GM18498 (cell line): ENCODE results near the gene TREML4.
"Not testable (repeated sequence)": the region's sequence is repeated elsewhere in the genome, so short reads cannot be mapped to it uniquely, and the experiment has no call there.

Source experiments
- ATAC-seq: cut with Tn5 transposase; IDR thresholded peaks from one replicate; pipeline ENCODE4 v1.9.1; 2021; ENCODE audit warnings: mild to moderate bottlenecking, moderate library complexity; ENCODE audit not compliant: unreplicated experiment

The TREML4 gene

DNA sequence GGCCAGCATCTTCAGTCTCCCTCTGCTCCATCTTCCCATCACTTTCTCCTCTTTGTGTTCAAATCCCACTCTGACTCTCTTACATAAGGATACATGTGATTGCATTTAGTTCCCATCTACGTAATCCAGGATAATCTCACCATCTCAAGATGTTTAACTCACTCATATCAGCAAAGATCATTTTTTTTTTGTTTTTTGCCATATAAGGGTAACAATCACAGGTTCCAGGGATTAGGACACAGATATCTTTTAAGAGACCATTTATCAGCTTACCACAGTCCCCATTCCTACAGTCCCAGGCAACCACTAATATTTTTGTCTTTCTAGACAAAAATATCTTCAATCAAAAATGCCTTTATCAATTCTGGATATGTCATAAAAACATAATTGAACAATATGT lies 24.0 kb upstream of the TREML4 start:
- no peak for ATAC-seq

DNA sequence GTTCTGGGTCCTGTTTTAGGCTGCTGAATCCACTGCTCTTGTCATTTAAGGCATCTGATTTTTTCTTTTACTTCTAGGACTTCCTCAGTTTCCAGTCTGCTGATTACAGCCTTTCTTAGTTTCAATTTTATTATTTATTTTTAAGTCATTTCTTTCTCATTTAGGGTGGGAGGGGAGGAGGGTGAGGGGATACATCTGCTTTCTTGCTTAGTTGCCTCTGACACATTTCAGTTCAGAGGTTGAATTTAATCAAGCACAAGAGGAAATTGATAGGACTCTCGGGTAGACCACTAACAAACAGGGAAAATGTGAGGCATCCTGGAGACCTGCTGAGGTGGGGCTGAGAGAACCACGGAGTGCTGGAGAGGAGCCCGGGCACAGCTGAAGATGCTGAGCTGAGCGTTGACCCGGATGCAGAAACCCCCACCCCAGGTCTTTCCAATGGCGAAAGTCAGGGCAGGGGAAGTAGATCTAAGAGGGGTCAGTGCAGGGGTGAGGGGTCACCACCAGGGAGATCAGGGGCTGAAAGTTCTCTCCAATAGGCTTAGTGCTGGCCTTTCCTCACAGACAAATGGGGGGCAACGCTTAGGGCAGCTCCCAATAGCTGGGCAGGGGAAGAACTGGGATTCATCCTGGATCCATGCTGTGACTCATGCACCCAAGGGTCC lies 19.6 kb upstream of the TREML4 start:
- no peak for ATAC-seq

DNA sequence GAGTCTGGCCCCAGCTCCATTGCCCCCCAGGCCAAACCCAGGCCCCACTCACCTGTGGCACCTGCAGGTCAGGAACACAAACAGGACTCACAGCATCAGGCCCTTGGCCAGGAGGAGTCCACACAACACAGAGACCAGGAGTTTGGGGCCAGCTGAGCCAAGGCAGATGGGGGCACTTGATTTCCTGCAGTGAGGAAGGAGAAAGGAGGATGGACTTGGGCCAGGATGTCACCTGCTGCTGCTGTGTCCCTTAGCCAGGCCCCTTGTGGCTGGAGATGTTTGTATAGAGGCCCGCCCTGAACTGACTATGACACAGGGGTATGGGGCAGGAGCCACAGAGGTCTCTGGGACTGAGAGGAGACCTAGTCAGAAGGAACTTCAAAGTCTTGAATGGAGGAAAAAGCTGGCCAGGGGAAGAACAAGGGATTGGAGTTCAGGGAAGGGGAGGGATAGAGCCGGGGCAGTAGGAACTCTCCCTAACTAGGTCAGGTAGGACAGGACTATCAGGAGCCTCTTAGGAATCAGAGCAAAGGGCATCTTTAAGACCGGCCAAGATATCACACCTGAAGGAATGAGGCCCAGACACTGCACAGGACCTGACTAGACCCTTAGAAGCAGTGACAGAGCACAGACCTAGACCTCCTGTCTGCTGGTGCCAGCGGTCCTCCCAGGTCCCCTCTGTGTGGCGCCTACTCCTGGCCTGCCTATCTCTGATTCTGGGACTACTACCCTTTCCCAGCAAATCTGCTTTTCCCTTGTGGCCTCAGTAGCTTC lies 18.4 kb upstream of the TREML4 start:
- ATAC-seq = no peak

DNA sequence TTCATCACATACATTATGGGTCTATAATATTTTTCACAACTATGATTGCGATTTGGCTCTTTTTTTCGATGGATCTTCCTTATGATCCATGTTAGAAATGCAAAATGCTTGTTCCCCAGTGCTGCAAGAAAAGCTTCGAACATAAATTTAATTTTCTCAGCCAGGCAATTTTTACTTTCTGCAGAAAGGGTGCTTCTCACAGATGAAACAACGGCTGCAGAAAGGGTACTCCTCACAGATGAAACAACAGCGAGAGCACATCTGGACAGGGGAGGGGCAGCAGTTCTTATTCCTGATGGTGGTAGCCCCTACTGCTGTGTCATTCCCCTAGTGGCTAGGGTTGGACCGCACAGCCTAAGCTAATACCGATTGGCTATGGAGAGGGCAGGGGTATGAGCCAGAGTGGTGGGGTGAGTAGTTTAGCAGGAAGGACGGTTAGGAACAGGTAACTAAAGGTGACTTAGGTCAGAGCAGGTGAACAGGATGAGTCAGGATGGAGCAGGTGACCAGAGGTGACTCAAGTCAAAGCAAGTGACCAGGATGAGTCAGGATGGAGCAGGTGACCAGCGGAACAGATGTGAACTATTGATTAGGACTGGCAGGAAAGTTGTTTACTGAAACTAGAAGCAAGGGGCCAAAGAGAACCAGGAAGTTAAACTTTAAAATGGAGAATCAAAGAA lies 13.4 kb upstream of the TREML4 start:
- ATAC-seq = no peak

DNA sequence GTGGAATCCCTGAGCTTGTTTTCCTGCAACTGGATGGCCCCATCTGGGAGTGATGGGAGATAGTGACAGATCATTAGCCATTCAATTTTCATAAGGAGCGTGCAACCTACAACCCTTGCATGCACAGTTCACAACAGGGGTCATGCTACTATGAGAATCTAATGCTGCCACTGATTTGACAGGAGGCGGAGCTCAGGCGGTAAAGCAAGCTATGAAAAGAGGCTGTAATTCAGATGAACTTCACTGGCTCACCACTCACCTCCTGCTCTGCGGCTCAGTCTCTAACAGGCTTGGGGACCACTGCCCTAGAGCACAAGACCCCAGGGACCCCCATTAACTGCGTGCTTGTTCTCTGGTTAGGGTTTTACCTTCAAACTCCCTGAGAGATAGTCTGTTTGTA lies 12.4 kb upstream of the TREML4 start:
- ATAC-seq = no peak

DNA sequence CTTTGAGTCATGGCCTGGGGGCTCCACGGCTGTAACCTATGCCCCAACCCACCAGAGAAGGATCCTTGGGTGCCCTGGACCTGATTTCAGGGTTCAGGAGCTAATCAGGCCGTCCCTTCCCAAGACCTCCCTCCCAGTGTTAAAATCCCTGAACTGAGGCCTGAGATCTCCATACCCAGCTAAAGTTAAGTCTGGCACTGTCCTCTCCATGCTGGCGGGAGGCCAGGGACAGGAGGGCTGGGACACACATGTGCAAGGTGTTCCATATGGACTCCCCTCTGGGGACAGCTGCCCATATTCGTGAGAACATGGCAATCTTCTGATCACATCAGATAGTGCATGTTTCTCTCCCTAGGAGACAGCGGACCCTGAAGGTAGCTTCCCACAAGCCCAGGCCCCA lies 11.5 kb upstream of the TREML4 start:
- no peak for ATAC-seq

DNA sequence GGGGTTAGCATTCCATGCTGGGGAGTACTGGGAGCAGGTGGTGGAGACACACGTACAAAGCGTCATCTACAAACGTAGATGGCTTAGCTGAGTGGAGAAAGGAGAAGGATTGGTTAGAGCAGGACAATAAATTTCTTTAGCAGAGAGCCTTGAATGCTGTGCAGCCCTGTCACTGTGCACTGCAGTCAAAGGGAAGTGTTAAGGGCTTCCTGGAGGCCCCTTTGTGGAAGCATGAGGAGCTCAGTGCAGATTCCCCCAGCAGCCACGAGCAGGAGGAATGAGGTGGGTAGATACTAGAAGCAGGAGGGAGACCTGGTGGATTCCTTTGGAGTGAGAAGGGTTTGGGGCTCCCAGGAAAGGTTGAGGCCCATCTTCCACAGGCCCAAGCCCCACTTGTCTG lies 6.1 kb upstream of the TREML4 start:
- no peak for ATAC-seq

DNA sequence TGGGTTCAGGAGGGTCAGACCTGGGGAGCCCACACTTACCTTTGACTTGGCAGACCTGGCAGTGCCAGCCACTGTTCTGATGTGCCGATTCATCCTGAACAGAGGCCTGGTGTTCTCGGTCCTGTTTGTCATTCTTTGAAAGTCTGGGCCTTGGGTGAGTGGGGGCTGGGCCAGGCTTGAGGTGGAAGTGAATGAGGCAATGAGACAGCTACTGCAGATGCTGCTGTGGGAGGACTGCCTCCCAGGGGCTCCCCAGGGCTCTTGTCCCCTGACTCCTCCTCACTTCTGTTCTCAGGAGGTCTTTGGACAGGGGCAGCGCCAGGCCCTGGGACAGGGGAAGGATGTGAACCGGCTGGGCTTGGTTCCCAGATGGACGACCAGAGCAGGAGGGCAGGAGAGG lies 5.6 kb upstream of the TREML4 start:
- no peak for ATAC-seq

DNA sequence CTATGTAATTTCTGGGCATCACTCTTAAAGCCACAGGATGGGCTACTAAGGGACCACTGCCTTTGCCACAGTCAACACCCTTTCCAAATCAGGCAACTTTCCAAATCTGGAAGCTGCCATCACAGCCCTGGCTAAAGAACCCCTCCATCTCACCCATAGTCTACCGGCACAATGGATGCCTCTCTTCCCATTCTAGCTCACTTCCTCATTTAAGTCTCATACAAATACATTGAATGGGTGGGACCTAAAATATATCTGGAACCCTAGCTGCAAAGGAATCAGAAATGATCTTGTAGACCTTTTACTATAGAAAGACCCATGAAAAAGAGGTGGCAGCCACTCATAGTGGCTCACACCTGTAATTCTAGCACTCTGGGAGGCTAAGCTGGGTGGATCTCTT lies 3.3 kb upstream of the TREML4 start:
- ATAC-seq = no peak

DNA sequence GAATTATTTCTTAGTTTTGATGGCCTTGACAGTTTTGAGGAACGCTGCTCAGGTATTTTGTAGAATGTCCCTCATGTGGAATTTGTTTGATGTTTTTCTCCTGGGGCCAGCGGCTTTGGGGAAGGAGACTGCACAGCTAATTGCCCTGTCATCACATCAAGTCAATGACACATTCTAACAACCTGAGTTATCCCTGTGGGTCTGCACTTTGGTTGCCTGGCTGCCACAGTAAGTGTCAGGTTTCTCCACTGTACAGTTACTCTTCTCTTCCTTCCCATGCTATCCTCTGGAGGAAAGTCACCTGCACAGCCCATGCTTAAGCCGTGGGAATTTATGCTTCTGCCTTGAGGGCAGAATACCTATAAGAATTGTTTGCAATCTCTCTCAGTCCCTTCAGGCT lies 1.4 kb upstream of the TREML4 start:
- ATAC-seq = no peak

DNA sequence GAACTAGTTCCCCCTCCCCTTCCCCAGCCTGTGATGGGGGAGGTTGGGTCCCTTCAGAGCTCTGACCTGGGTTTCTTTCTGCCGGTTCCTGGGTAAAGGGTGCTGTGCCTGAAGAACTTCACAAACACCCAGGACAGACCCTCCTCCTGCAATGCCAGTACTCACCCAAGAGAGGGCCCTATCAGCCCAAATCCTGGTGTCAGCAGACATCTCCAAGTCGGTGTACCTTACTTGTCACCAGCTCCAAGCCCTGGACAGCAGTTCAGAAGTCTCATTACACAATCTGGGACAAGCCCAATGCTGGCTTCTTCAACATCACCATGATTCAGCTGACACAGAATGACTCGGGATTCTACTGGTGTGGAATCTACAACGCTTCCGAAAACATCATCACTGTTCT lies 467 bp downstream of the TREML4 start:
- ATAC-seq = no peak

DNA sequence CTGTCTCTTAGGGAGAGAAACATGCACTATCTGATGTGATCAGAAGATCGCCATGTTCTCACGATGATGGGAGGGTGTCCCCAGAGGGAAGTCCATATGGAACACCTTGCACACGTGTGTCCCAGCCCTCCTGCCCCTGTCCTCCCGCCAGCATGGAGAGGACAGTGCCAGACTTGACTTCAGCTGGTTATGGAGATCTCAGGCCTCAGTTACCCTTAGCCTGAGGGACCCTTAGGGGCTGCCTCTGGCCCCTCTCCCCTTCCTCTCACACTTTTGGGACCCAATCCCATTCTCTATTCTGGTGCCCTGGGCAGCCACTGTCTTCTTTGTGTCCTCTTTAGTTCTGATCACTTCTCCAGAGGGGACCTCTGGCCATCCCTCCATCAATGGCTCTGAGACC lies 1.6 kb downstream of the TREML4 start:
- ATAC-seq = no peak

DNA sequence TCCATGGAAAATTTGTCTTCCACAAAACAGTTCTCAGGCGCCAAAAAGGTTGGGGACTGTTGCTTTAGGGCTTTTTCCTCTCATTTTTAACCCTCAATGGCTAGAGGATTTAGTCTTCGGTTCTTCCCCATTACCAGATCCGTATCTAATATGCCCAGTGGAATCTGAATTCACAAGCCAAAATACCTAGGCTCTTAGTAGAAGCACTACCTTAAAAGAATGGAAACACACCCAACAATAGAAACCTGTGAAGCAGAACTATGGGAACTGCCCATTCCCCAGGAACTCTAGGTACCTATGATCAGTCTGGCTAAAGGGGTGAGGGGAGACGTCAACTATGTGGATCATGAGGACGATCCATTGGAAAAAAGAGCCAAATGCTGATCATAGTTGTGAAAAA lies 3.1 kb downstream of the TREML4 start:
- no peak for ATAC-seq

DNA sequence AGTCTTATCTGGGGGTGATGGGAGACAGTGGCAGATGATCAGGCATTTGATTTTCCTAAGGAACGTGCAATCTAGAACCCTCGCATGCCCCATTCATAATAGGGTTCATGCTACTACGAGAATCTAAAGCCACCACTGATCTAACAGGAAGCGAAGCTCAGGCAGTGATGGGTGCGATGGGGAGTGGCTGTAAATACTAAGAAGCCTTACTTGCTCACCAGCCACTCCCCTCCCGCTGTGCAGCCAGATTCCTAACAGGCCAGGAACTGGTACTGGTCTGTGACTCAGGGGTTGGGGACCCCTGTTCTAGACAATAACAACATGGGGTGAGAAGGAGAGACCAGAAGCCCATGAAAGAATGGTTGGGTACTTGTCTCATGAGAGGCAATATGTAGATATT lies 4.5 kb downstream of the TREML4 start:
- no peak for ATAC-seq

DNA sequence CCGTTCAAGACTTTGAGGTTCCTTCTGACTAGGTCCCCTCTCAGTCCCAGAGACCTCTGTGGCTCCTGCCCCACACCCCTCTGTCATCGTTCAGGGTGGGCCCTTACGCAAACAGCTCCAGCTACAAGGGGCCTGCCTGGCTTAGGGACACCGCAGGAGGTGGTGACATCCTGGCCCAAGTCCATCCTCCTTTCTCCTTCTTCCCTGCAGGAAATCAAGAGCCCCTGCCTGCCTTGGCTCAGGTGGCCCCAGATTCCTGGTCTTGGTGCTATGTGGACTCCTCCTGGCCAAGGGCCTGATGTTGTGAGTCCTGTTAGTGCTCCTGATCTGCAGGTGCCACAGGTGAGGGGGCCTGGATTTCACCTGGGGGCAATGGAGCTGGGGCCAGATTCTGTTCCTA lies 8.1 kb downstream of the TREML4 start:
- no peak for ATAC-seq

DNA sequence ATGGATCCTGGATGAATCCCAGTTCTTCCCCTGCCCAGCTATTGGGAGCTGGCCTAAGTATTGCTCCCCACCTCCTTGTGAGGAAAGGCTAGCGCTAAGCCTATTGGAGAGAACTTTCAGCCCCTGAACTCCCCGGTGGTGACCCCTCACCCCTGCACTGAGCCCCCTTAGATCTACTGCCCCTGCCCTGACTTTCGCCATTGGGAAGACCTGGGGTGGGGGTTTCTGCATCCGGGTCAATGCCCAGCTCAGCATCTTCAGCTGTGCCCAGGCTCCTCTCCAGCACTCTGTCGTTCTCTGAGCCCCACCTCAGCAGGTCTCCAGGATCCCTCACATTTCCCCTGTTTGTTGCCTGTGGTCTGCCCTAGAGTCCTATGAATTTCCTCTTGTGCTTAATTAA lies 9.0 kb downstream of the TREML4 start:
- no peak for ATAC-seq

DNA sequence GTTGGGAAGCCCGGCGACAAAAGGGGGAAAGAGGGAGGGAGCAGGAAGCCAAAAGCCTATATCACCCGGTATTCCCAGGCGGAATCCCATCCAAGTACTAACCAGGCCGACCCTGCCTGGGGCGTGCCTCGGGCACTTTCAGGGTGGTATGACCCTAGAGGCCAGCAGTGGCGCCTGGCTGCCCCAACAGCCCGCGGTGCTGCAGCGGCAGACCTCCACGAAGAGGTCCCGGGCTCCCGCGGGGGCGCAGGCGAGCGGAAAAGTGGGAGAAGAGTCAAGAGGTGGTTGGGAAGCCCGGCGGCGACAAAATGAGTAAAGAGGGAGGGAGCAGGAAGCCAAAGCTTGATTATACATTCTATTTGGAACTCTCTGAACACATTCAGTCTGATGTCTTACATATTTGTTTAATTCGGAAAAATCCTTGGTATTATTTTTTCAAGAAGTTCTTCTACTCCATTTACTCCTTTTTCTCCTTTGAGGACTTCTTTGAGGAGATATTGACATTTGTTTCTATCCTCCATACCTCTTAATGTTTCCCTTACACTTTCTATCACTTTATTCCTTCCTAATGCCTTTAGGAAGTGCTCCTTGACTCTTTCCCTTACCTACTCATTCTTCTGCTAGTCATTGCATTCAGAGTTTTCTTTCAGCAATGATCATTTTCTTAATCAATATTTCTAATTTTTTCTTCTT lies 11.5 kb downstream of the TREML4 start:
- ATAC-seq = no peak

DNA sequence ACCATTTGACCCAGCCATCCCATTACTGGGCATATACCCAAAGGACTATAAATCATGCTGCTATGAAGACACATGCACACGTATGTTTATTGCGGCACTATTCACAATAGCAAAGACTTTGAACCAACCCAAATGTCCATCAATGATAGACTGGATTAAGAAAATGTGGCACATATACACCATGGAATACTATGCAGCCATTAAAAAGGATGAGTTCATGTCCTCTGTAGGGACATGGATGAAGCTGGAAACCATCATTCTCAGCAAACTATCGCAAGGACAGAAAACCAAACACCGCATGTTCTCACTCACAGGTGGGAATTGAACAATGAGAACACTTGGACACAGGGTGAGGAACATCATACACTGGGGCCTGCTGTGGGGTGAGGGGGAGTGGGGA lies 18.4 kb downstream of the TREML4 start:
- ATAC-seq = not testable (repeated sequence)

DNA sequence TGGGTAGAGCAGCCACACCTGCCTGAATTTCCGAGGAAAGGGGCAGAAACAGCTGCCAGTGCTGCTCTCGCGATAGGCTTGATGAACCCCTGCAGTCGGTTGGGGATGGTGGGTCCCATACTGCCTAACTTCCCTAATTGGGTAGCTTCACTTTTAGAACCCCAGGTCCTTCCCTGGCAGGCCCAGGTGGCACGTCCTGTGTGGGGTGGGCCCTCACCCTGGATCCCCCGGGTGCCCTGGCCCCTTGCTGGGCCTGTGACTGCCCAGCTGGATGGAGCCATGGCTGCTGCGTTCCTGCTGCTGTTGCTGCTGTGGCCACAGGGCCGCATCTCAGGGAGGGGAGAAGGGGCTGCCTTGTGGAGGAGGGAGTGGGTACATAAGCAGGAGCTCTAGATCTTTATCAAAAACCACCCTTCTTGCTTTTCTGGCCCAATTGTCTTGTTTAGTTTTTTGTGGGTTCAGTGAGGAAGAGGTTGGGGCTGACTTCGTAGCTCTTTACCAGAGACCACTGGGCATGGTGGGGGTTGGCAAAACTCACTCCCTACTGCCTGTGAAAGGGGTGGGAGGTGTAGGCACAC lies 19.2 kb downstream of the TREML4 start:
- no peak for ATAC-seq

DNA sequence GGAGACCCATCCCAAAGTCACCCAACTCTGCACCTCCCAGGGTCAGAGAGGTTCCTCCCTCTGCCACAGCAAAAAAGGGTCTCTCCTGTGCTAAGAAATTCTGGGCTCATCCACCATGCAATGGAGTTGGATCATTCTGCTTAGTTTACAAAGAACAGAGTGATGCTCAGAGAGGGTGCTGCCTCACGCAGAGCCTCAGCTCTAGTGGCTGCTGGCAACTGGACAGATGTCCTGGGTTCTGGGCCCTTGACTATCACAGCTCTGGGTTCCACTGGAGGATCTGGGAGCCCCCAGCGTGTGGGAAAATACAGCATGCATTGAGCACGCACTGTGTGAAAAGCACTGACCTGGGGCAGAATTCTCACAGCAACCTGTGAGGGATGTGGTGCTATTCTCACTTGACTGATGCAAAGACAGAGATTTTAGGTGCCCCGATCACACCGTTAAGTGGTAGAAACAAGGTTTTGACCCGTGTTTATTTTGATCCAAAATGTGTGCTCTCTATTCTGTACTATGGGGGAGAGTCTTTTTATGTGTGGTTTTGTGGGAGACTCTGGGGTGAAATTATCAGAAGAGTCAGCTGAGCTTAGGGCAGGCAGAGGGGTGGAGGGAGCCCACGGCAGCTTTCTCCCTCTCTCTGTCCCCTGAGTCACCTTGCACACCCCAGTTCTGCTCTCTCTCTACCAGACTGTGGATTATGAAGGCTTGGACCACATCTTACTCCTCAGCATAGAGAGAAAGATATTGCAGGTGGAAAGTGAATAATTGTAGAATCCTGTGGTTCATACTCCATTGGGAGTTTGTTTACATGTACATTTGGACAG lies 19.9 kb downstream of the TREML4 start:
- ATAC-seq = no peak
